ENCODE measurements around the gene BCCIP.
A peak's percentile ranks its signal among the peaks of the same experiment; 100 is the strongest.

Gene BCCIP

GRCh38 chr10:125843603-125844329, 20.4 kb downstream of the BCCIP start:
- H3K27ac Mint-ChIP-seq = peak overlapping the region; percentile 73
- peaks cover 55% of the 10 kb centered on the region for H3K36me3 Mint-ChIP-seq (ENCODE audit: low read depth)
- no peak for DNase-seq
- peaks cover 3% of the 10 kb centered on the region for H3K9me3 Mint-ChIP-seq
- TF ChIP-seq CTCF (IDR thresholded peaks at IDR 0.05) = no peak
- no peak overlapping the region for H3K4me3 Mint-ChIP-seq
- H3K4me1 Mint-ChIP-seq = no peaks in the 10 kb centered on the region
- H3K27me3 Mint-ChIP-seq (ENCODE audit: low read depth, poor library complexity) = no peaks in the 10 kb centered on the region

GRCh38 chr10:125844751-125845221, 21.4 kb downstream of the BCCIP start:
- Mint-ChIP-seq H3K4me3 (no peak overlapping the region), H3K4me1 (no peaks in the 10 kb centered on the region), H3K27ac (no peak overlapping the region), H3K9me3 (peaks cover 3% of the 10 kb centered on the region), H3K27me3 (ENCODE audit: low read depth, poor library complexity) (no peaks in the 10 kb centered on the region), H3K36me3 (ENCODE audit: low read depth) (peaks cover 56% of the 10 kb centered on the region)
- no peak for TF ChIP-seq CTCF (IDR thresholded peaks at IDR 0.05)
- DNase-seq = no peak

GRCh38 chr10:125845617-125846016, 22.3 kb downstream of the BCCIP start:
- Mint-ChIP-seq H3K27ac (peak overlapping the region; percentile 96), H3K36me3 (ENCODE audit: low read depth) (peaks cover 54% of the 10 kb centered on the region), H3K4me3 (no peak overlapping the region), H3K4me1 (no peaks in the 10 kb centered on the region), H3K9me3 (peaks cover 3% of the 10 kb centered on the region), H3K27me3 (ENCODE audit: low read depth, poor library complexity) (no peaks in the 10 kb centered on the region)
- DNase-seq = no peak
- TF ChIP-seq CTCF (IDR thresholded peaks at IDR 0.05) = no peak

GRCh38 chr10:125846894-125847293, 23.5 kb downstream of the BCCIP start:
- no peaks in the 10 kb centered on the region for H3K4me1 Mint-ChIP-seq
- H3K36me3 Mint-ChIP-seq (ENCODE audit: low read depth) = peaks cover 56% of the 10 kb centered on the region
- no peak for TF ChIP-seq CTCF (IDR thresholded peaks at IDR 0.05)
- peaks cover 3% of the 10 kb centered on the region for H3K9me3 Mint-ChIP-seq
- H3K27me3 Mint-ChIP-seq (ENCODE audit: low read depth, poor library complexity) = no peaks in the 10 kb centered on the region
- no peak overlapping the region for H3K4me3 Mint-ChIP-seq
- no peak overlapping the region for H3K27ac Mint-ChIP-seq
- DNase-seq = no peak

GRCh38 chr10:125848371-125848770, 25.0 kb downstream of the BCCIP start:
- peaks cover 3% of the 10 kb centered on the region for H3K9me3 Mint-ChIP-seq
- no peak overlapping the region for H3K27ac Mint-ChIP-seq
- no peak overlapping the region for H3K4me3 Mint-ChIP-seq
- no peaks in the 10 kb centered on the region for H3K4me1 Mint-ChIP-seq
- DNase-seq = no peak
- no peak for TF ChIP-seq CTCF (IDR thresholded peaks at IDR 0.05)
- no peaks in the 10 kb centered on the region for H3K27me3 Mint-ChIP-seq (ENCODE audit: low read depth, poor library complexity)
- H3K36me3 Mint-ChIP-seq (ENCODE audit: low read depth) = peaks cover 63% of the 10 kb centered on the region

GRCh38 chr10:125848857-125849256, 25.5 kb downstream of the BCCIP start:
- H3K4me1 Mint-ChIP-seq = no peaks in the 10 kb centered on the region
- no peaks in the 10 kb centered on the region for H3K27me3 Mint-ChIP-seq (ENCODE audit: low read depth, poor library complexity)
- H3K27ac Mint-ChIP-seq = no peak overlapping the region
- H3K4me3 Mint-ChIP-seq = no peak overlapping the region
- H3K36me3 Mint-ChIP-seq (ENCODE audit: low read depth) = peaks cover 67% of the 10 kb centered on the region
- DNase-seq = no peak
- TF ChIP-seq CTCF (IDR thresholded peaks at IDR 0.05) = no peak
- H3K9me3 Mint-ChIP-seq = peaks cover 3% of the 10 kb centered on the region

All from nephron progenitor cell (in vitro differentiated cells).